NCI-H146 treated with DMSO at 0.1 percent for 48 hours (cell line): ENCODE measurements around the gene EIF5AL1.
"Not testable (repeated sequence)": the region's sequence is repeated elsewhere in the genome, so short reads cannot be mapped to it uniquely, and the experiment has no call there.

Experiments
- DNase-seq: peaks from one replicate; lab custom pipeline; 2025; ENCODE audit not compliant: unreplicated experiment; lab: John Stamatoyannopoulos, UW

Gene EIF5AL1

GRCh38 chr10:79487296-79488194 is 24.8 kb upstream of the EIF5AL1 start:
- peak; percentile 36 for DNase-seq

GRCh38 chr10:79488336-79488735 is 24.0 kb upstream of the EIF5AL1 start:
- no peak for DNase-seq

- DNase-seq: no peak
These were observed 23.5 kb upstream of the EIF5AL1 start for GRCh38 chr10:79488870-79489269.

- DNase-seq: no peak
These were observed 21.8 kb upstream of the EIF5AL1 start for GRCh38 chr10:79490400-79491142.

- DNase-seq: no peak
These were observed 21.0 kb upstream of the EIF5AL1 start for GRCh38 chr10:79491143-79491835.

DNA sequence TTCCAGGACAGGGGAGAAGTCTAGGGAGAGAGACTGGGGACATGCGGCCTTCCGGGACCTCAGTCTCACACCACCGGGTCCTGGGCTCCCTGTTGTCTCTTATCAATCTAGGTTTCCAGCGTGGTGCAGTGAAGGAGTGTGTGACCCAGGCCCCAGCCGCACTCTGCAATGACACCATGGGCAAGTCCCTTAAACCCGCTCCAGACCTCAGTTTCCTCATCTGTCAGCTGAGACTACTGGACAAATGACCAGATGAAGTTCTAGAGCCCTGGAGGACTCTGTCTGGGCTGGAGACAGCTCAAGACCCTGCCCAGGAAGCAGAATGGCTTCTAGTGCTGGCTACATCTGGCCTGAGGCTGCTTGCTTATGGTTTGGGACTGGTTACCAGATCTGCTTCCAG is 20.1 kb upstream of the EIF5AL1 start:
- DNase-seq: no peak

GRCh38 chr10:79492839-79493238 is 19.5 kb upstream of the EIF5AL1 start:
- DNase-seq: no peak

GRCh38 chr10:79493806-79494205 is 18.5 kb upstream of the EIF5AL1 start:
- DNase-seq: no peak

- DNase-seq: no peak
These were observed 17.2 kb upstream of the EIF5AL1 start for GRCh38 chr10:79494871-79495705.

- DNase-seq: no peak
These were observed 16.5 kb upstream of the EIF5AL1 start for GRCh38 chr10:79495791-79496190.

GRCh38 chr10:79496896-79497295 is 15.4 kb upstream of the EIF5AL1 start:
- DNase-seq: no peak

DNA sequence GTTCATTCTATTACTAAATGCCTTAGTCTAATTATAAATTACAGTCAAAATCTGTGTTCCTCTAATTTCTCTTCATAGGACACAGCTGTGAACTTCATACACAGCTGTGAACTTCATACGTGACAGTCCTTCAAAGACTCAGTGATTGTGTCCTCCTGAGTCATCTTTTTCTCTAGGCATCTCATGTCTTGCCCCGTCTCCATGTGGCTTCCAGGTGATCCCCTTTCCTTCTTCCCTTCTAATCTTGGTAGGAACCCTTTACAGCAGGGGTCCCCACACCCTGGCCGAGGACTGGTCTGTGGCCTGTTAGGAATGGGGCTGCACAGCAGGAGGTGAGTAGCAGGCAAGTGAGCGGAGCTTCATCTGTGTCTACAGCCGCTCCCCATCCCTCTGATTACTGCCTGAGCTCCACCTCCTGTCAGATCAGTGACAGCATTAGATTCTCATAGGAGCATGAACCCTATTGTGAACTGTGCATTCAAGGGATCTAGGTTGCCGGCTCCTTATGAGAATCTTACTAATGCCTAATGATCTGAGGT is 14.0 kb upstream of the EIF5AL1 start:
- no peak for DNase-seq

GRCh38 chr10:79502561-79503309 is 9.6 kb upstream of the EIF5AL1 start:
- peak; percentile 22 for DNase-seq

- DNase-seq: not testable (repeated sequence)
These were observed 8.5 kb upstream of the EIF5AL1 start for GRCh38 chr10:79503787-79504186.

DNA sequence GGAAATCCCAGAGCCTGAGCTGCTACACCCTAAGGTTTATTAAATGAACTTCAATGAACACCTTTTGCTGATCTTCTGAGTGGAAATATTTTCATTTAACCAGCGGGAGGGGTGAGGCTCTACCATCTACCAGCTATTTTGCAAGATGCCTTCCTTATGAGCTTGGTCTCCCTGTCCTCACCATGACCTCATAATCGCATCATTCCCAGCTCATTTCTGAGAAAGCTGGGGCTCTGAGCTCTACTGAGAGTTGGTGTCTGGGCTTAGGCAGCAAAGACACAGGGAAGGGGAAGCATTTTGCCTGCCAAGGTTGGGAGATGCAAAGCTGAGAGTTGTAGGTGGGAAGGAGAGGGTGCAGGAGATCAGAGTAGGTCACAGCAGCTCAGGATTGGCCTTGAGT is 7.8 kb upstream of the EIF5AL1 start:
- DNase-seq: not testable (repeated sequence)

- not testable (repeated sequence) for DNase-seq
These were observed 7.0 kb upstream of the EIF5AL1 start for GRCh38 chr10:79505328-79505727.

DNA sequence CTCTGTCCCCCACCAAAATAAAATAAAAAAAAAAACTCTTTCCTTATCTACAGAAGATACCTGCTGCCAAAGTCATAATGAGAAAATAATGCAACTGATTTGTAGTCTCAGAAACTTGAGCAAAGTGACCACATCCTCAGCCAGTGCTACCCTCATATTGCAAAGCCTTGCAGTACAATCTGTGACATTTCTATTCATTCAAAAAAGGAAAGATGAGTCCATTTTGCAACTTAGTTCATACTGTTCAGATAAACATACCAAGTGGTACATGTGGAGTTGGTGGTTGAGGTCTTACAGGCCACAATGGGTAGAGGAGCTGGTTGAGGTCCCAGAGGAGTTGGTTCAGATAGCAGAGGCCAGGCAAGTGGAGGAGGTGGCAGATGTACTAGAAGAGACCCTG is 6.5 kb upstream of the EIF5AL1 start:
- DNase-seq: no peak

DNA sequence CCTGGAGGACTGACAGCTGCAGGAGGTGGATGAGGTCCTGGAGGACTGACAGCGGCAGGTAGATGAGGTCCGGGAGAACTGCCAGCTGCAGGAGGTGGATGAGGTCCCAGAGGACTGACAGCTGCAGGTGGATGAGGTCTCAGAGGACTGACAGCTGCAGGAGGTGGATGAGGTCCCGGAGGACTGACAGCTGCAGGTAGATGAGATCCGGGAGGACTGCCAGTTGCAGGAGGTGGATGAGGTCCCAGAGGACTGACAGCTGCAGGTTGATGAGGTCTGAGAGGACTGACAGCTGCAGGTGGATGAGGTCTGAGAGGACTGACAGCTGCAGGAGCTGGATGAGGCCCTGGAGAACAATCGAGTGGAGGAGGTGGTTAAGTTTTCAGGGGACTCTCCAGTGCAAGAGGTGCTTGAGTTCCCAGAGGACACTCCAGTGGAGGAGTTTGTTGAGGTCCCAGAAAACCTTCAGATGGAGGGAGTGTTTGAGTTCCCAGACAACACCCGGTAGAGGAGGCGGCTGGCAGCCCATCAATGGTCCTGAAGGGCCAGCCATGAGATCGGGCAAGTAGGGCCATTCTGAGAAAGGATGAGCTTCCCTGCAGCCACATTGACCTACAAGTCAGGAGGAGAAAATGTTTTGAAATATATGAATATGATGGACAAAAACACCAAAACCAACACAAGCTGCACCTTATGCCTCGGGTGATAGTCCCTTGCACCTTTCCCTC is 4.7 kb upstream of the EIF5AL1 start:
- DNase-seq: no peak

- DNase-seq: not testable (repeated sequence)
These were observed 4.1 kb upstream of the EIF5AL1 start for GRCh38 chr10:79508245-79508644.
